SU-DHL-6 (cell line): ENCODE measurements around the gene TKT.

ENCODE experiments used
- EZH2phosphoT487 ChIP-seq: fragments of 200-600 bp; sonication (generic), shearing (Covaris generic); conservative IDR thresholded peaks from 2 replicates; pipeline ENCODE4 v1.6.1; 2018; ENCODE audit warnings: mild to moderate bottlenecking, antibody characterized with exemption, low read length, moderate library complexity, mixed read lengths
- TF ChIP-seq, protein P1 (sequence below): fragments of 200-600 bp; sonication (generic); IDR thresholded peaks from one replicate; pipeline ENCODE4 v1.5.1; 2017; ENCODE audit warnings: antibody characterized with exemption, mild to moderate bottlenecking, low read length, moderate library complexity; ENCODE audit not compliant: insufficient read depth, poor library complexity, severe bottlenecking

DNA sequence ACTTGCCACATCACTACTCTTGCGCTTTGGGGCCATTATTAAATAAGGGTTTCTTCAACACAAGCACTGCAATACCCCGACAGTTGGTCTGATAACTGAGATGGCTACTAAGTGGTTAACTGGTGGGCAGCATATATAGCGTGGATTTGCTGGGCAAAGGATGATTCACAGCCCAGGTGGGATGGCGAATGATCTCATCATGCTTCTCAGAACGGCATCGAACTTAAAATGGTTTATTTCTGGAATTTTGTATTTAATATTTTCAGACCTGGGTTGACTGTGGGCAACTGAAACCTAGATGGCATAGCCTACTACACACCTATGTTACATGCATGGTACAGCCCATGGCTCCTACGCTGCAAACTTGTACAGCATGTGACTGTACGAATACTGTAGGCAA is 26.8 kb upstream of the TKT start:
- TF ChIP-seq, protein P1, sequence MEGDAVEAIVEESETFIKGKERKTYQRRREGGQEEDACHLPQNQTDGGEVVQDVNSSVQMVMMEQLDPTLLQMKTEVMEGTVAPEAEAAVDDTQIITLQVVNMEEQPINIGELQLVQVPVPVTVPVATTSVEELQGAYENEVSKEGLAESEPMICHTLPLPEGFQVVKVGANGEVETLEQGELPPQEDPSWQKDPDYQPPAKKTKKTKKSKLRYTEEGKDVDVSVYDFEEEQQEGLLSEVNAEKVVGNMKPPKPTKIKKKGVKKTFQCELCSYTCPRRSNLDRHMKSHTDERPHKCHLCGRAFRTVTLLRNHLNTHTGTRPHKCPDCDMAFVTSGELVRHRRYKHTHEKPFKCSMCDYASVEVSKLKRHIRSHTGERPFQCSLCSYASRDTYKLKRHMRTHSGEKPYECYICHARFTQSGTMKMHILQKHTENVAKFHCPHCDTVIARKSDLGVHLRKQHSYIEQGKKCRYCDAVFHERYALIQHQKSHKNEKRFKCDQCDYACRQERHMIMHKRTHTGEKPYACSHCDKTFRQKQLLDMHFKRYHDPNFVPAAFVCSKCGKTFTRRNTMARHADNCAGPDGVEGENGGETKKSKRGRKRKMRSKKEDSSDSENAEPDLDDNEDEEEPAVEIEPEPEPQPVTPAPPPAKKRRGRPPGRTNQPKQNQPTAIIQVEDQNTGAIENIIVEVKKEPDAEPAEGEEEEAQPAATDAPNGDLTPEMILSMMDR = no peak
- TF ChIP-seq EZH2phosphoT487 = no peak
